Endothelial cell of umbilical vein (primary cell): ENCODE data around the gene VTI1A. TPM values are rescaled to one million over a fixed set of nuclear protein-coding genes. Genes with fewer than 3 reads are reported as not detected.

Source experiments
- BruUV-seq: library from RNA; stranded (reverse); fragments of 400-500 nt; replicated peaks from 2 replicates; lab custom pipeline; 2021; lab: Mats Ljungman, UMichigan
- CTCF ChIA-PET: fragments of 300-600, 350-600 bp; sonication (Branson Sonifier 250); formaldehyde crosslinking; loops from one replicate; lab custom pipeline; 2021; ENCODE audit warnings: antibody characterized with exemption, inconsistent platforms; lab: Charles Lee
- POLR2A ChIA-PET: fragments of 300-600, 350-600 bp; sonication (Branson Sonifier 250); formaldehyde crosslinking; loops from one replicate; lab custom pipeline; 2021; ENCODE audit warnings: antibody characterized with exemption, inconsistent platforms; lab: Charles Lee
- DNase-seq: peaks from one replicate; pipeline ENCODE4 v3.0.0-alpha.2; 2011; ENCODE audit warnings: low read depth, low spot score
- FAIRE-seq: peaks from 2 replicates; lab custom pipeline; 2011; peaks lifted over from hg19 to GRCh38; lab: Jason Lieb, UNC
- H2AFZ ChIP-seq: 2 replicates; pipeline ENCODE4 v1.6.0; 2012; ENCODE audit warnings: low read depth, low read length, control low read depth, inconsistent platforms
- H3K27ac ChIP-seq: 2 replicates; pipeline ENCODE4 v1.5.1; 2011; ENCODE audit warnings: low read depth, mild to moderate bottlenecking, control low read depth, low read length, moderate library complexity; ENCODE audit not compliant: insufficient read depth
- H3K27me3 ChIP-seq, 2 experiments: 2 replicates each; pipeline versions ENCODE4 v1.6.0 to v1.6.1; 2011; ENCODE audit warnings: low read length in 2 of 2, mixed read lengths in 1 of 2; ENCODE audit not compliant: control insufficient read depth in 2 of 2, insufficient read depth in 2 of 2
- H3K36me3 ChIP-seq, 2 experiments: 2 replicates in 1 of 2; 3 replicates in 1 of 2; pipeline ENCODE4 v1.5.1; 2011; ENCODE audit warnings: low read length in 2 of 2, mild to moderate bottlenecking in 1 of 2, moderate library complexity in 1 of 2; ENCODE audit not compliant: control insufficient read depth in 2 of 2, insufficient read depth in 2 of 2; ENCODE audit errors: extremely low read depth in 1 of 2
- H3K4me1 ChIP-seq: 3 replicates; pipeline ENCODE4 v1.5.1; 2011; ENCODE audit warnings: mild to moderate bottlenecking, low read length; ENCODE audit not compliant: control insufficient read depth, insufficient read depth; ENCODE audit errors: extremely low read depth
- H3K4me2 ChIP-seq: 2 replicates; pipeline ENCODE4 v1.6.1; 2011; ENCODE audit warnings: low read length, control low read depth, mixed read lengths; ENCODE audit not compliant: insufficient read depth
- H3K4me3 ChIP-seq, 3 experiments: fragments of 200-600 bp in 1 of 3; sonication (generic), shearing (Covaris generic) in 1 of 3; replicated peaks in 1 of 3; 2 replicates each; pipeline ENCODE4 v1.5.1; 2011 to 2016; ENCODE audit warnings: control low read depth in 3 of 3, low read length in 3 of 3, mild to moderate bottlenecking in 2 of 3, inconsistent platforms in 1 of 3, low read depth in 1 of 3, moderate library complexity in 1 of 3; ENCODE audit not compliant: insufficient read depth in 1 of 3
- H3K79me2 ChIP-seq: 2 replicates; pipeline ENCODE4 v1.6.0; 2012; ENCODE audit warnings: low read length, inconsistent platforms; ENCODE audit not compliant: control insufficient read depth, insufficient read depth
- H3K9ac ChIP-seq: replicated peaks from 2 replicates; pipeline ENCODE3; 2011; ENCODE audit warnings: low read length, control low read depth; ENCODE audit not compliant: insufficient read depth; ENCODE audit errors: extremely low read depth
- H3K9me1 ChIP-seq: replicated peaks from 3 replicates; pipeline ENCODE4 v1.6.0; 2011; ENCODE audit warnings: mild to moderate bottlenecking, low read length; ENCODE audit not compliant: control insufficient read depth, insufficient read depth; ENCODE audit errors: extremely low read depth
- H3K9me3 ChIP-seq: replicated peaks from 2 replicates; pipeline ENCODE4 v1.5.1; 2012; ENCODE audit warnings: low read length, inconsistent platforms; ENCODE audit not compliant: control insufficient read depth, insufficient read depth
- H4K20me1 ChIP-seq: replicated peaks from 2 replicates; pipeline ENCODE3; 2011; ENCODE audit warnings: mild to moderate bottlenecking, low read length; ENCODE audit not compliant: control insufficient read depth, insufficient read depth; ENCODE audit errors: extremely low read depth
- FOS ChIP-seq: IDR thresholded peaks from 2 replicates; pipeline ENCODE4 v1.6.1; 2011; ENCODE audit warnings: mild to moderate bottlenecking, low read length, moderate library complexity, borderline replicate concordance; ENCODE audit not compliant: insufficient read depth
- JUN ChIP-seq: IDR thresholded peaks from 2 replicates; pipeline ENCODE4 v1.6.1; 2011; ENCODE audit warnings: borderline replicate concordance, low read depth; ENCODE audit not compliant: insufficient read length, insufficient read depth
- MAX ChIP-seq: IDR thresholded peaks from 2 replicates; pipeline ENCODE4 v1.6.1; 2011; ENCODE audit not compliant: insufficient read depth, insufficient read length
- dilution Hi-C: fragments of 300-500 bp; cut with MboI; formaldehyde crosslinking; loops from one replicate; pipeline ENCODE4 v1.15.0; 2019; ENCODE audit warnings: low sequenced_read_pairs; ENCODE audit not compliant: extremely low pct_ligation_motif_present
- intact Hi-C: fragments of 100-400 bp; cut with micrococcal nuclease; formaldehyde crosslinking; loops from one replicate; pipeline ENCODE4 v1.10.0; 2022
- polyA plus RNA-seq, 4 experiments: library from polyadenylated mRNA; depleted of rRNA in 3 of 4; stranded (reverse) in 3 of 4; unstranded in 1 of 4; fragments of >200 nt; gene quantifications; 2 replicates each; pipeline versions ENCODE4 v1.2.1 to v1.2.3, GENCODE V29; 2011 to 2012; ENCODE audit warnings: missing spikeins in 1 of 4
- total RNA-seq: library from RNA; stranded (reverse); gene quantifications from 2 replicates; pipeline ENCODE4 v1.2.3, GENCODE V29; 2021
- TF ChIP-seq, protein P1 (sequence below), 2 donors: IDR thresholded peaks; 1 replicate in 1 of 2; 2 replicates in 1 of 2; pipeline ENCODE4 v1.5.1; 2011; ENCODE audit warnings: low read length in 2 of 2, mild to moderate bottlenecking in 2 of 2, moderate library complexity in 2 of 2, control low read depth in 1 of 2, inconsistent platforms in 1 of 2, low read depth in 1 of 2; ENCODE audit not compliant: insufficient read depth in 1 of 2; ENCODE audit errors: extremely low read depth in 1 of 2

VTI1A gene
- total and polyA plus RNA-seq, 2 donors (not counting 3 experiments of a cell fraction or from before 2014, with no cell fraction given): 10.8 to 35.6 TPM

DNA sequence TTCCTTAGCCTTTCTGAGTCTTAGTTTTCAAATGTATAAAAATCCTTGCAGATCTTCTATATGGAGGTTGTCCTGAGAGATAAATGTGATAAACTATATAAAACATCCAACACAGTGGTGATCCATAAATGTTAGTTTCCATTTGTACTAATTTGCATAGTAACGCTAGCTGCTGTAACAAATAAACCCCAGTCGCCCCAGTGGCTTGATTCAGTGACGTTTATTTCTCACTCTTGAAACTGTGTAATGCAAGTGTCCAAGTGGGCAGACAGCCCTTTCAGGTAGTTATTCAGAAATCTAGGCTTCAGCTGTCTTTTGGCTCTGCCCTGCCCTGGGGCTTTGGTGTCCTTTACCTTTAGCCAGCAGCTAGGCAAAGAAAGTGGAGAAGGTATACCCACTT is 106.3 kb downstream of the VTI1A start:
- CTCF ChIA-PET: interaction anchor here (0.5 kb wide), 1 partner anchor 592 kb away, joined by 4 read pairs; no protein-coding TSS in a partner anchor
- no peaks in the 10 kb centered on the region for H3K79me2 ChIP-seq
- no peak overlapping the region for H3K27ac ChIP-seq
- DNase-seq: no peak
- no peak for FAIRE-seq
- no peaks in the 10 kb centered on the region for H3K36me3 ChIP-seq
- no peak overlapping the region for H3K4me2 ChIP-seq
- no peaks in the 10 kb centered on the region for H4K20me1 ChIP-seq
- BruUV-seq: no TSS peak
- no peaks in the 10 kb centered on the region for H3K9me1 ChIP-seq
- no peak overlapping the region for H3K9ac ChIP-seq
- H3K9me3 ChIP-seq: no peaks in the 10 kb centered on the region
- no peaks in the 10 kb centered on the region for H3K4me1 ChIP-seq
- POLR2A ChIA-PET: no interaction called here
- intact Hi-C loops (no loop called here), dilution Hi-C loops (loop anchor here (25.0 kb wide), 1 partner anchor 559 kb away; no protein-coding TSS in a partner anchor)
- no peak overlapping the region for H3K4me3 ChIP-seq
- H3K27me3 ChIP-seq: no peaks in the 10 kb centered on the region
- H2AFZ ChIP-seq: no peak overlapping the region
- no peak for TF ChIP-seq FOS
- TF ChIP-seq, protein P1, sequence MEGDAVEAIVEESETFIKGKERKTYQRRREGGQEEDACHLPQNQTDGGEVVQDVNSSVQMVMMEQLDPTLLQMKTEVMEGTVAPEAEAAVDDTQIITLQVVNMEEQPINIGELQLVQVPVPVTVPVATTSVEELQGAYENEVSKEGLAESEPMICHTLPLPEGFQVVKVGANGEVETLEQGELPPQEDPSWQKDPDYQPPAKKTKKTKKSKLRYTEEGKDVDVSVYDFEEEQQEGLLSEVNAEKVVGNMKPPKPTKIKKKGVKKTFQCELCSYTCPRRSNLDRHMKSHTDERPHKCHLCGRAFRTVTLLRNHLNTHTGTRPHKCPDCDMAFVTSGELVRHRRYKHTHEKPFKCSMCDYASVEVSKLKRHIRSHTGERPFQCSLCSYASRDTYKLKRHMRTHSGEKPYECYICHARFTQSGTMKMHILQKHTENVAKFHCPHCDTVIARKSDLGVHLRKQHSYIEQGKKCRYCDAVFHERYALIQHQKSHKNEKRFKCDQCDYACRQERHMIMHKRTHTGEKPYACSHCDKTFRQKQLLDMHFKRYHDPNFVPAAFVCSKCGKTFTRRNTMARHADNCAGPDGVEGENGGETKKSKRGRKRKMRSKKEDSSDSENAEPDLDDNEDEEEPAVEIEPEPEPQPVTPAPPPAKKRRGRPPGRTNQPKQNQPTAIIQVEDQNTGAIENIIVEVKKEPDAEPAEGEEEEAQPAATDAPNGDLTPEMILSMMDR (IDR thresholded peaks at IDR 0.05; ENCODE audit: extremely low read depth in 1 of 2, insufficient read depth in 1 of 2, low read depth in 1 of 2, low read length in 2 of 2): no peak
- no peak for TF ChIP-seq MAX

GRCh38 chr10:112554263-112554662 is 107.2 kb downstream of the VTI1A start:
- POLR2A ChIA-PET: no interaction called here
- H3K9me1 ChIP-seq: no peaks in the 10 kb centered on the region
- intact Hi-C loops: no loop called here

More at GRCh38 chr10:112554263-112554662, 107.2 kb downstream of the VTI1A start:
- no peak for DNase-seq
- Histone ChIP-seq H3K4me2 (no peak overlapping the region), H3K79me2 (no peaks in the 10 kb centered on the region), H3K4me1 (no peaks in the 10 kb centered on the region), H4K20me1 (no peaks in the 10 kb centered on the region), H2AFZ (no peak overlapping the region), H3K4me3 (no peak overlapping the region), H3K9ac (no peak overlapping the region), H3K27me3 (no peaks in the 10 kb centered on the region), H3K36me3 (no peaks in the 10 kb centered on the region), H3K9me3 (no peaks in the 10 kb centered on the region), H3K27ac (no peak overlapping the region)
- no TSS peak for BruUV-seq
- no peak for FAIRE-seq
- CTCF ChIA-PET: no interaction called here
- TF ChIP-seq JUN (no peak), MAX (no peak)
- dilution Hi-C loops: loop anchor here (25.0 kb wide), 1 partner anchor 558 kb away; no protein-coding TSS in a partner anchor
